GM19025 (cell line): ENCODE measurements around the gene ASXL3.

Experiments
- ATAC-seq: cut with Tn5 transposase; IDR thresholded peaks from one replicate; pipeline ENCODE4 v1.9.1; 2021; ENCODE audit warnings: mild to moderate bottlenecking, low read depth, moderate library complexity; ENCODE audit not compliant: unreplicated experiment

ASXL3 gene

DNA sequence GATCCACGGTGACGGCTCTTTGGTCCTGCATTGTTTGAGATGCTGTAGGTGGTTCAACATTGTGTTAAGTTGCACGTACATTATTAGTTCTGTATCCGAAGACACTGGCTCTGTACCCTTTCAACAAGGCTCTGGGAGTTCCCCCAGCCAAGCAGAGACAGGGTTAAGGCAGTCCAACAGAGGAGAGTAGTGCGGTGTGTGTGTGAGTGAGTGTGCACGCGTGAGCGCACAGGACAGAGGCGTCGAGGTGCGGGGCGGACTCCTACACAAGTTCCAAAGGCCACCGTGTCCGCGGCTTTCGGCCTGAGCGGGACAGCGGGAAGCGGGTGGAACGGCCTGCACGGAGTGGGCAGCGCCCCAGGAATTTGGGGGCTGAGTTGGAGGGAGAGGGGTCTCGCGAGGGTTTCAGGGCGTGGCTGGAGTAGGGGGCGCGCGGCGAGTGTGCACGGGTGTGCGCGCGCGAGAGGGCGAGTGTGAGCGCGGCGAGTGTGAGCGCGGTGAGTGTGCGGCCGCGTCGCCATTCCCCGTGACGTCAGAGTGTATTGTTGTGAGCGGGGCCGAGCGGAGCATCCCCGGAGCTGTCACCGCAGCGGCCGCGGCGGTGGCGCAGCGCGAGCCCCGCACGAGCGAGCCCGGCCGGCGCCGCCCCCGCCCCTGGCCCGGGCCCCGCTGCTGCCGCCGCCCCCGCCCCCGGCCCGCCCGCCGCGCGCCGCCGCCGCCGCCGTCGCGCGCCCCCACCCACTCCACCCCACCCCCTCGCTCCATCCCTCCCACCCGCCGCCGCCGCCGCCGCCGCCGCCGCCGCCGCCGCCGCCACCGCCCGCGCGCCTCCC, at the start of gene ASXL3:
ASXL3 (plus strand) TSS at position 535 of the 833 bp plus-strand sequence. CDS start 413 bp downstream, outside the sequence.
- ATAC-seq = no peak

DNA sequence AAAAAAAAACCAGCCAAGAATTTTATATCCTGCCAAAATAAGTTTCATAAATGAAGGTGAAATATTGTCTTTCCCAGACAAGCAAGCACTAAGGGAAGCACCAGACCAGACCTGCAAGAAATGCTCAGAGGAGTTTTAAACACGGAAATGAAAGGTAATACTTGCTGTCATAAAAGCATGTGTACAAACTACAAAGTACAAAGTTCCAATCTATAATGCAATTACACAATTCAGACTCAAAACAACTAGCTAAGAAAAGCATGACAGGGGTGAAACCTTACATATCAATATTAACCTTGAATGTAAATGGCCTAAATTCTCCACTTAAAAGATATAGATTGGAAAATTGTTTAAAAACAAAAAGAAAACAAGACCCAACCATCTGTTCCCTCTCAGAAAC, 45.0 kb upstream of the ASXL3 start:
- no peak for ATAC-seq

DNA sequence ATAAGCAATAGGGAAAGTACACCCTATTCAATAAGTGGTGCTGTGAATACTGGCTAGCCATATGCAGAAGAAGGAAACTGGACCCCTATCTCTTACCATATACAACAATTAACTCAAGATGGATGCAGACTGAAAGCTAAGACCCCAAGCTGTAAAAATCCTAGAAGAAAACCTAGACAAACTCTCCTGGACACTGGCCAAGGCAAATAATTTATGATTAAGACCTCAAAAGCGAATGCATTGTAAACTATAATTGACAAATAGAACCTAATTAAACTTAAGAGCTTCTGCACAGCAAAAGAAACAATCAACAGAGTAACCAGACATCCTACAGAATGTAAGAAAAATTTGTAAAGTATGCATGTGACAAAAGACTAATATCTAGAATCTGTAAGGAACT, 41.1 kb upstream of the ASXL3 start:
- no peak for ATAC-seq

DNA sequence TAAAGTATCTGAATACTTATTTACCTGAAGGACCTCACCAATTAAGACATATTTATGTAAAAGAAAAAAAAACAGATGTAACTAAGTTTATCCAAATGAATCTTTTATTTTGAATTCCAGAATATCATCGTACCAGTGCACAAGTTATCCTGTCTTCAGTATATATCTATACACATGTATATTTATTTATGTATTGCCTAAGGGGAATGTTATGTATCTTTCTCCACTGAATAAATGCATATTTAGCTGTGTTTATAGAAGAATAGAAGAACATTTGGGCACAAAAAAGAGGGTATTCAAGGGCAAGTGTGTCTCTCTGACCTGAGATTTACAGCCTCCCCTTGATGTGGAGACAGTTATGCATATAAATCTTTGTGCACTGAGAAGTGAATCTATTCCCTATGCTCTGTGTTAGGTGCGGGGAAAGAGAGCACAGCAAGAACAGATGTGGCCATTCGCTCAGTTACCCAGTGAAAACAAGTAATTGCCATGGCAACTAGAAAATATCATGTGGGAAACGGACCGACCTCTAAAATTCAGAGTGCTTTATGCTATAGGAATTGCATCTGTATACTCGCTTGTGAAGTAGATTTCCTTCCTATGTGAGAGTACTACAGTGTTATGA, 39.5 kb upstream of the ASXL3 start:
- no peak for ATAC-seq

DNA sequence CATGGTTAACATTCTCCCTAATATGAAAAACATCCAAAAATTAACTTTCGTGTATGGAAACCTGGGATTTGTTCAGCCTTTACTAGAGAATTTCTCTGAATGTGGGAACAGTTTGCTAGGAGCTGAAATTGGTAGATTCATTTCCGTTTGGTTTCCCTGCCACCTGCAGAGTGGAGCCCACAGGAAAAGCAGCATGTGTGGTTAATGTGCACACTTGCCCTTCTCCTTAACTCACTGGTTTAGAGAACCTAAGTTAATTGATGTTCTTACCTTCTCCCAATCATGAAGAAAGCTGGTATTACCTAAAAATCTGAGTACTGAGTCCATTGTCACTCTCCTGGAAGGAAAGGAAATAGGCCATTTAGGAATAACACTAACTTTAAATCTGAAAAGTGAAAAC, 37.6 kb upstream of the ASXL3 start:
- ATAC-seq = no peak

DNA sequence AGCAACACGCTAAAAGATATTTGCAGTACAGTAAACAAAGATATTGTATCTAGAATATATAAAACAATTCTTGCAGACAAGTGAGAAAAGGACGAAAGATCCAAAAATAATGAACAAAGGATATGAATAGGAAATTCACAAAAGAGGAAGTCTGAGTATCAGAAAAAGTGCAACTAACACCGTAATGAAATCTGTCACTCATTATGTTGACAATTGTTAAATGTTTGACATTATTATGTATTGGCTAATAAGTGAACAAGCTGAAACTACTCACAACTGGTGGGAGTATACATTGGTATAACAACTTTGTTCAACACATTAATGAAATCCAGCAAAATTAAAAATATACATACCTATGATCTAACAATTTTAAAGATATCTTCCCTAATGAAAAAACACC, 36.7 kb upstream of the ASXL3 start:
- ATAC-seq = no peak

DNA sequence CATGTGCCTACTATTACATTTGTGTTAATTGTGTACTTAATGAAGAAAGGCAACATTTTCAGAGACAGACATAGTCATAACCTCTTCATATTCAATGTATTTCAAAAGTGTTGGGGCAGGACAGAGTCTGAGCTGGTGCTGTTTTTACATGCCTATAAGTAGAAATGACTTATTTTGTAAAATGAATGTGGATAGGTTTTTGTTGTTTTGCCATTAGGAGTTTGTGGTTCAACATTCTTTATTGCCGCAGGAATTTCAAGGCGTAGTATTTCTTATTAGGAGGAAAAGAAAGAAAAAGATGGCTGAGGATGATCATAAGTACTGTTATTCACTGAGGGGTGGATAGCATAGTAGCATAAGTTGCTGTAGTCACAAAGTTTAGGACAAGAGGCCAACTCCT, 21.2 kb upstream of the ASXL3 start:
- no peak for ATAC-seq

DNA sequence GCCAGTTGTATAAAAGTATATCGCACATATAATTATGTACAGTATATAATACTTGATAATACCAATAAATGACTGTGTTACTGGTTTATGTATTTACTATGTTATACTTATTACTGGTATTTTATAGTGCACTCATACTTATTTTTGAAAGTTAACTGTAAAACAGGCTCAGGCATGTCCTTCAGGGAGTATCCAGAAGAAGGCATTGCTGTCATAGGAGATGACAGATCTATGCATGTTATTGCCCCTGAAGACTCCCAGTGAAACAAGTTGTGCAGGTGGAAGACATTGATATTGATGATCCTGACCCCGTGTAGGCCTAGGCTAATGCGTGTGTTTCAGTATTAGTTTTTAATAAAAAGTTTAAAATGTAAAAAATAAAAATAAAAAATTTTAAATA, 20.3 kb upstream of the ASXL3 start:
- no peak for ATAC-seq

DNA sequence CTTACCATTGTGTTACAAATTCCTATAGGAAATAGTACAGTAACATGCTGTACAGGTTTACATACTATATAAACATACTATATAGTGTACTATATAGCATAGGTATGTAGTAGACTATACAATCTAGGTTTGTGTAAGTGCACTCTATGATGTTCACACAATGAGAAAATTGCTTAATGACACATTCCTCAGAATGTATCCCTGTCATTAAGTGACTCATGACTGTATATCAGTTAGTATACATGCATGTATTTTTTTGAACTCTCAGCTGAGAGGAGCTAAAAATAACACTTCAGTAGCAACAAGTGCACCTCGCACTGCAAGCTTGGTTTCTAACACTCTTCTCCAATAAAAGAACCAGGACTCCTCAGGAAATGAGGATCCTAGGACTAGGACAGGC, 19.5 kb upstream of the ASXL3 start:
- ATAC-seq = no peak

DNA sequence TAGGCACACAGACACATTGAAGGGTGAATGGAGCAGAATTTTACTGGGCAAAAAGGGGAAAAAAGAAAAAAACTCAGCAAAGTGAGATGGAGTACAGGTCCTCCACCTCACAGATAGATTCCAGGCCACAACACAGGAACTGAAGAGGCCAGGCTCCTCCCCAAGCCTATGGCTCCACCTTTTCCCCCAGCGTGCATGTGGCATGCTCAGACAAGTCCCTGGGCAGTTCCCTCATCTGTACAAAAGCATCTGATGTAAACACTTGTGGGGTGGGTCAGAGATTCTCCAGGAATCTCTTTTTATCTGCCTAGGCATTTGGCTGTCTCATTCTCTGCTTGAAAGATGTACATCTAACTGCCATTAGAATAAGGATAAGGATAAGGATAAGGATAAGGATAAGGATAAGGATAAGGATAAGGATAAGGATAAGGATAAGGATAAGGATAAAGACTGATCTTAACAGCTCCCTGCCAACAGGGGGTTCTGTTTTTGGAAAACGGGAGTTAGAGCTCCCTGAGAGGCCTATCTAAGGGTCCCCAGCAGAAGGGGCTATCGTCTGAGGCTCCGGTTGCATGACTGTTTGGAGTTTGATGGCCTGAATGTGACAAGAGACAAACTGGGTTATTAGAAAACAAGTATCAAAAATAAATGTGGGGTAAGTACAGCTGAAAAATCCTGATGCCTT, 17.2 kb upstream of the ASXL3 start:
- peak; percentile 82 for ATAC-seq

DNA sequence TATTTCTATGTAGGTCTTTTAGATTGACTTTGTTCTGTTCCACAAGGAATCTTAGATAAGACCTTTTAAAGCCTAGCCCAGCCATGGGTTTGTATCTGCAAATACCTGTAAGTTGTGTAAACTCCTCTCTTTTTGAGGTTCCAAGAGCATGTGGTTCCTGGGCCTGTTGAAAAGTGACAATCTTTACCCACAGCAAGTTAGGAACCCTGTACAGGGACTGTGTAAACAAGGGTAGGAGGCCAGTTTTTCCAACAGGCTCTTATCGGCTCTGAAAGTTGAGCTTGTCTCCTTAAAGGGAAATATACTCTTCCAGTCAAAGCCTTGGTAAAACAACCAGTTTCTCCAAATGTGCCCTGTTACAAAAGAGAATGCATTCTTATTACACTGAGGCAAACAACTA, 15.3 kb upstream of the ASXL3 start:
- ATAC-seq = no peak

DNA sequence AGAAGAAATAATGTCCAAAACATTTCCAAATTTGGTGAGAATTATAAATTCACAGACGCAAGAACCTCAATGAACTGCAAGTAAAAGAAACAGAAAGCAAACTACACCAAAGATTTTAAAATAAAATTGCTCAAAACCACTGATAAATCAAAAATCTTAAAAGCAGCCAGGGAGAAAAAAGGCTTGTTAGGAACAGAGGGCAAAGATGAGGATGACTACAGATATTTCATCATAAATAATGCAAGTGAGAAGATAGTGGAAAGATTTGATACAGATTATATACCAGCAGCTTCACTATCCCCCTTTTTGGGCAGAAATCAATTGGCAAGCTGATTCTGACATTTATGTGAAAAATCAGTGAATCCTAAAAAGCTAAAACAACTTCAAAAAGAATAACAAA, 10.3 kb upstream of the ASXL3 start:
- no peak for ATAC-seq

DNA sequence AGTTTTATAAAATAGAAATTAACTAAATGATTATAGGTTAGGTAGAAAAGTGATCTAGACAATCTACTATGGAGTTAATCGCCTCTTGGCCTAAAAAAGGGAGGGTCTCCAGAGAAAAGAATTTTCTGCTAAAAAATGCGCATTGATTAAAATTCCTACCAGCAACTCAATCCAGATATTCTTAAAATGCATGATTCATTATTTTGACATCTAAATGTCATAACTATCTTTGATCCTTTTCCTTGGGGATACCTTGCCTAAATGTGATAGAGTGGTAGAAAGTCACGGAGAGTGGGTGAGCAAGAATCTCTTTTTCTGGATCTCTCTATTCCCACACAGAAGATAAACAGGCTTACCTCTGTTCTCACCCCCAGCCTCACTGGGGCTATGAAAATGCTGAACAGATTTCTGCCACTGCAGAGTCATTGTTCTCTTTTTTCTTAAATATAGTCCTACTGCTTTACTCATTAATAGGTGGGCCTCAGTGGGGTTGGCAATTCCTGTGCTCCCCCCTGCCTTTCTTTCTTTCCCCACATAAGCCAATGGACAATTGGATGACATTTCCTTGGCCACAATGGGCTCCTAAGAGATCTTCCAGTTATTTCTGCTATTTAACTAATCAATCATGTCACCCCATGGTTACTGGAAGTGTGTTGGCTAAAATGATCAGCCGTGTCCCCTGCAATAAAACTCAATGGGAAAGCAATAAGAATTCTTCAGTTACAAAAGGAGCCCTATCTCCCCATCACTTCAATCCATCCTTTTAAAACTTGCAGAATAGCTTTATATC, 5.8 kb upstream of the ASXL3 start:
- no peak for ATAC-seq

DNA sequence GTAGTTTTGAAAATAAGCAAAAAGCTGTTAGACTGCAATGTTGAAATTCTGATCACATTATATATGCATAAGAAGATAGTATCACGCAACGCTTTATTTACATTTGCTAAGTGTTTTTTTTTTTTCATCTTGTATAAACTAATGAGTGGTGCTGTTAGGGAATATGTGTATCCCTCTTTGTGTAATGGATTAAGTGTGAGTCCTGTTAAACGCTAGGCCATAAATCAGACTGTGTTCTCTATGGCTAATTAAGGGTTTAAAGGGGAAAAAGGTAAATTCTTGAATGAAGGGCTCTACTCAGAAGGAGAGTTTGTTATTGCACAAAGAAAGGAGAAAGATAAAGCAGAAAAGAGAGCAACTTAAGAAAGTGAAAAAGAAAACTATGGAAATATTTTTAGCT, 4.8 kb upstream of the ASXL3 start:
- ATAC-seq = no peak

DNA sequence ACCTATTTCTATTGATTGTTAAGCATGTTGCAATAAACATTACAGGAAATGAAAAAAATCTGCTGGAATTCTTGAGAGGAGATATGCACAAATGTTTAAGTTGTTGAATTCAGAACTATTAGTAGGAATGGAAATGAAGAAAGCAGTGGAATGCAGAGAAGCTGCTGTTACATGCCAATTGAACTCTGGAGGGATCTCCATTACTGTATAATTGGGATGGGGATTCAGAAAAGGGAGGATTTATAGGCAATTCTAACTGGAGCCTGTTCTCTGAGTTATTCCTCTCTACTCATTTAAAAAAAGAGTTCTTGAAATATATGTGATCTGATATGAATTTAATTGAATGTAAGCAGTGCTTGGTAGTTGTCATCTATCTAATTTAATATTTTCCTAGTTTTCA, 2.6 kb upstream of the ASXL3 start:
- no peak for ATAC-seq

DNA sequence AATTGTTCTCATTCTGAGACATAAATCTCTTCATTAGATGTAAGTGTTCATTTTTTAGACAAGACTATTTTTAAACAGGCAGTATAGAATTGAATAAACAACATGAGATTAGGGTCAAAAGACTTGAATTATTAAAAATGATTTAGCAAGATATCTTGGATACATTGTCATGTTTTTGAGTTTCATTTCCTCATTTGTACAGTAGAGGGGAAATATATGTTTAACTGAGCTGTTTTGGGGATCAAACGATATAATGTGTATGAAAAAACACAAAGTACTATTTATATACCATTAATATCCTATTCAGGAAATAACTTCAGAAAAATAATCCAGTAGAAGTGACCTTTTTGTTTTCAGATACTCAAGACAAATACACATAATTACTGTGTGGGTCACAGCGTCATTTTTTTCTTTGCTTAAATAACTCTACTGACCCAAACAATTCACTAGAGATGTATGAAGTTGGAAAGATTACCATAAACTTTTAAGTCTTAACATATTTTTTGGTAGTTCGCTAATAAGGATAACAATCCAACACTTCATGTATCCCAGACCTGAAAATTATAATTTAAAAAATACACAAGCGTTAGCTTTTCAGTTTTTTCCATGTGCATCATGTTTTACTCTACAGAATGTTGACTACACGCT, 896 bp upstream of the ASXL3 start:
- no peak for ATAC-seq

DNA sequence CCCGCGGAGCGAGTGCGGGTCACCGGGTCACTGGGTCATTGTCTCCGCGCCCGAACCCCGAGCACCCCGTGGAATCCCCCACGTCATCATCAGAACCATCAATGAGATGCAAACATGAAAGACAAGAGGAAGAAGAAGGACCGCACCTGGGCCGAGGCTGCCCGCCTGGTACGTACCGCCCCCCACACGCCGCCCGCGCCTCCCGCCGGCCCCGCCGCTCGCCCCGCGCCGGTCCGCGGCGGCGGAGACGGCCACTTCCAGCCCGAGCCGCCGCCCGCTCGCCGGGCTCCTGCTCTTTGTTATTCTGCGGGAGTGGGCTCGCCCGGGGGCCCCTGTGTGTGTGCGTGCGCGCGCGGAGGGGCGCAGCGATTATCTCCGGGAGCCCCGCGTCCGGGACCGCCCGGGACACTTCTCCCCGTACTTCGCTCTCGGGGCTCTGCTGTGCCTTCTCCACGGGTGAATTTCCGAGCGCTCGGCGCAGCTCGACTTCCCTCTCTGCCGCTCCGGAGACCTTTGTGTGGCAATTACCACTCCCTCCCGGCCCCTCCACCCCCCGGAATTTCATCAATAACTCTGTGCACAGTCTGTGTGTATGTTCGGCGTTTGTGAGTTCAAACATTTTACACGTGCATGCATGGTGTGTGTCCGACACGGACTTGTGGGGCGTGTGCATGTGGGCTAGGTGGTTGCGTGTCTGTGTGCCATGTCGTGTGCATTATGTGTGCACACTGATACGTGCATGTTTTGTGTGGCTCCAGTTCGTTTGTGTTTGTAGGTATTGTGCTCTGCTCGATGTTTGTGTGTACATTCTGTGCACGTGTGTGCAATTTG, 714 bp downstream of the ASXL3 start:
- ATAC-seq = no peak

DNA sequence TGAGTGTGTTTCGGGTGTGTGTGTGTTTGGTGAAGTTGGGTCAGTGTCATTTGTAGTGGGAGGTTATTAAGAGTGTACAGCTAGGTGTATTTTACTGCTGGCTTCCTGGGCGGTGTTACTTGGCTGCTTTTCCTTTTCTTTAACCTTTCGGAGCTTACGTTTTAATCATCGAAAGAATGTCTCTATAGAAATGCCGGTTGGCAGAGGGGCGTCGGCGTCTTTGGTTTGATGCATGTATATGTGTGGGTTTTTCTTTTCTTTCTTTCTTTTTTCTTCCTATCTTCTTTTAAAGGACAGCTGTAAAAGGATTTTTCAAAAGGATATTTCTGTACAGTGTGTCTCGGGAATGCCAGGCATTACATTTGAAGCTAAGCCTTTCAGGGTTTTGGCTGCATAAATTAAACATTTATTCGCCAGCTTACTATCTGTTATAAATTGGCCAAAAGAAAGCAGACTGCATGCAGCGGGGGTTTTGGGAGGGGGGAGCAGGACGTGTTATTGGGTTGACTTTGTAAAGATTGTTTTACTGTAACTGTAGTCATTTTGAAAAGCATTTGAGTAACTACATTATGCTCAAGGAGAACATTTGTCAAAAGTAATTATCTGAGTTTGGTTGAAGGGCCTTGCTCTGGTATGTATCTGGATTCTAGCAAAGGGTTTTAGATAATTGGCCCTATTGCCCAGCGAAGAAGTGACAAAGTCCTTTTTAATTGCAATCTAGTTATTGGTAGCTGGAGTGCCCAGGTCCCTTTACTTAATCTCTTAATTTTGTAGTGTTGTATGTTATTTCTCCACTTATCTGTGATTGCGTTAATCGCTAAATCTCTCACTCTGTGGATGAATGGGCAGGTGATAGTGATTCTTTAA, 1.6 kb downstream of the ASXL3 start:
- no peak for ATAC-seq

DNA sequence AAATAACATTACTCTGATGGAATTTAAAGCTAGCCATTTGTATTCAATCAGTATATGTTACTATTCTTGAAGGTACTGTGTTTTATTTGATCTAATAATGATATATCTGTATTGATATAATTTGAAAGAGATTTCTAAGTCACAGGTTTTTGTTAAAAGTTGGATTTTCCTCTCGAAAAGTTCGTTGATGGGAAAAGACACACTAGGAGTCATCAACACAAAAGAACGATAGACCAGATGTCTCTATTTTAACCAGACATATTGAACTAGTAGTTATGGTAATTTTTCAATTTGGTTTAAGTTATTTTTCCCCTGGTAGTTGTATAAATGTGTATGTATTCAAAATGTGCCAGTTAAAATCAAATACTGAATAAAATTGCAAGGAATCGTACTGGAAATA, 2.5 kb downstream of the ASXL3 start:
- no peak for ATAC-seq
